HG02798 (cell line): ENCODE data around the gene RBM7.

Experiments
- ATAC-seq: cut with Tn5 transposase; IDR thresholded peaks from one replicate; pipeline ENCODE4 v1.9.1; 2021; ENCODE audit warnings: mild to moderate bottlenecking; ENCODE audit not compliant: unreplicated experiment, poor library complexity

Gene RBM7

GRCh38 chr11:114395736-114396135 lies 4.7 kb upstream of the RBM7 start:
- no peak for ATAC-seq

DNA sequence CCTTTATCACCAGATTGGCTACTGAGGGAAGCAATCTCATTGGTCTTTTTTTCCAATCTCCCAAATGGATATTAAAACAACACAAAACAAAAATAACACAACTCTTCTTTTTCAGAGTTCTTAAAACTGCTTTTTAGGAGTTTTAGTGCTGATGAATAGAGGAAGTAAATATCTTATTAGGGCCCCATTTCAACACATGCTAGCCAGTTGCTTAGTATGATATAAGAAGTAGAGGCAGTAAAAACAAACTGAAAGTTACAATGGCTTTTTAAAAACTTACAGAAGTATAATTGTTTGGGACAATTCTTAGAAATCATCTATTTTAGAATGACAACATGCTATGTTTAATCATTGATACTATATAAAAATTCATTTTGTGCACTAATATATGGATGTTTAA lies 3.5 kb upstream of the RBM7 start:
- no peak for ATAC-seq

DNA sequence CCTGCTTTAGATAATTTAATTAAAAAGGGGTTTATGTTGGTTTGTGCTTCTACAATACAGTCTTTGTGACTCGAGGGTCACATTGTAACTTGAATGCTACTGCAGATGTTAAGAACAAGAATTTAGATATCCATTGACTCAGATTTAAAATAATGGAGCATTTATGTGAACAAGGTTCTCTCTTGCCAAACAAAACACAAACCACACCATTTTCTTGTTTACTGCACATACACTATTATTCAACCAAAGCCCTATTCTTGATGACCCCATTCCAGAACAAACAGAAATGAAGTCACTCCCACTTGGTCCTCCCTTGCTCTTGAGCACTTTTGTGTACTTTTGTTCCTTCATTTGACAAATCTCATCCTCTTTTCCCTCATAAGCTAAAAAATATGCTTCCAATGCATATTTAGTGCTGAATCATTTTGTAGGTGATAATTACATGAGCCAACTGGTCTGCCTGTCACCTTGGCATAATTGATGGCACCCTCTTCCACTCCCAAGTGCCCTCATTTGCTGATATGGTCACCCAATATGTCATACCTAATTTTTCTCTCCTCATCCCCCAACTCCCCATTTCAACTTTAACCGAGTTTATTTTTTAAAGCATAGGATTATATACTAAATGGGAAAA lies 3.0 kb upstream of the RBM7 start:
- no peak for ATAC-seq

DNA sequence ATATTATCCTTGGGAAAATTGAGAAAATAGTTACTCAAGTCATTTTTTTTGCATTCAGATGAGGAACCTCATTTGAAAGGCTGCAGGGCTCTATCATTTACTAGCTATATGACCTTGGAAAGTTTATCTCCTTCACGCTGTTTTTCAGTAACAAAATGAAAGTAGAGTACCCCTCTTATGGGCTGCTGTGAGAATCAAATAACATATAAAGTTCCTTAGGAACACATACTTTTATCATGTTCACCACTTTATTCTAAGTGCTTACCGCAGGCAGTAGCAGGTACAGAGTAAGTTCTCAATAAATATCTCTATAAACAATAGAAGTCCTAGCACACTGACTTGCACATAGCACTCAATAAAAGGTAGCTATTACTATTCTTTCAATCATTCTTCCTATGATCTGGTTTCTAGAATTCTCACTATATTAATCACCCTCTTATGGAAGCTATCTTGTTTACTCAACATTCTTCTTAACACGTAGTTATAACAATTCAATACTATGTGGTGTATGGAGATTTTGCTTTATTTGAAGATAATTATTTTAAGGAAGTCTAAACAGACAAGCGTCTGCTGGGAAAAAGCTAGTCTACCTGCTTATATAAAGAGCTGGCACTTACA lies 2.1 kb upstream of the RBM7 start:
- no peak for ATAC-seq

GRCh38 chr11:114399490-114400215 lies 813 bp upstream of the RBM7 start:
- peak; percentile 21 for ATAC-seq

DNA sequence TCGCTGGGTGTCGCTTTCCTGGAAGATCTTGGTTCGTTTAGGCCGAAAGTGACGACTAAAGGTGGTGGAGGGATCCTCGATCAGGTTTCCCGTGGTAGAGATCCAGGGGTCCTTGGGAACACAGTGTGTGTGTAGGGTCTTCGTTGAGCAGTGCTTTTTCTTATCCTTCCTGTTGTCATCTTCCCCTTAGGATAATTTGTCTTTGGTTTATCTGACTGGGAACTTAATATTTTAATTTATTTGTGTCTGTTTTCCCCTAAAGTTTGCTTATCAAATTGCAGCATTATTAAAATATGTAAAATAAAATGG lies 403 bp downstream of the RBM7 start:
- no peak for ATAC-seq

DNA sequence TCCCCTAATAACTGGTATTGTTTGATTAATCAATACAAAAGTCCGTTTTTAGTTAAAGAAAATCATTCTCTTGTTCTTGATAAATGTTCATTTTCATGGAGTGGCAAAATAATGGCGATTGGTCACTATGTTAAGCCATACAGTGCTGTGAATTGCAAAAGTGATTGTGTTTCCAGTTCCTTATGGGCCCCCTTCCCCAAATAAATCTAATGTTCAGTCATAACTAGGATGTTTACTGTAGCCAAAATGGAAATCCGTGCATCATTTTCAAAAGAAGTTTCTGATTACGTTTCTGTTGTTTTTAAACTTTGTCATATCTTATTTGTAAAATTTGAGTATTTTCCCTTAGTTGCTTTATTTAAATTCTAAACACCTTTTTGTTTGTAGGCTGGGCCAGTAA lies 845 bp downstream of the RBM7 start:
- ATAC-seq, result no peak

DNA sequence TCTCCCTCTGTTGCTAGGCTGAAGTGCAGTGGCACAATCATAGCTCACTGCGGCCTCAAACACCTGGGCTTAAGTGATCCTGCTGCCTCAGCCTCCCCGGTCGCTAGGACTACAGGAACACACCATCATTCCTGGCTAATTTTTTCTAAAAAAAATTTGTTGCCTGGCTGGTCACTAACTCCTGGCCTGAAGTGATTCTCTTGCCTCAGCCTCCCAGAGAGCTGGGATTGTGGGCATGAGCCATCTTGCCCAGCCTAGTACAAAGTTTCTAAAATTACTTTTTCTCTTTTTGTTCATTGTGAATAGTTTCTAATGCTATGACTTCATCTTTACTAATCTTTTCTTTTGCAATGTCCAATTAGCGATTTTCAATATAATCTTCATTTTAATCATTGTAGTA lies 12.5 kb downstream of the RBM7 start:
- no peak for ATAC-seq

DNA sequence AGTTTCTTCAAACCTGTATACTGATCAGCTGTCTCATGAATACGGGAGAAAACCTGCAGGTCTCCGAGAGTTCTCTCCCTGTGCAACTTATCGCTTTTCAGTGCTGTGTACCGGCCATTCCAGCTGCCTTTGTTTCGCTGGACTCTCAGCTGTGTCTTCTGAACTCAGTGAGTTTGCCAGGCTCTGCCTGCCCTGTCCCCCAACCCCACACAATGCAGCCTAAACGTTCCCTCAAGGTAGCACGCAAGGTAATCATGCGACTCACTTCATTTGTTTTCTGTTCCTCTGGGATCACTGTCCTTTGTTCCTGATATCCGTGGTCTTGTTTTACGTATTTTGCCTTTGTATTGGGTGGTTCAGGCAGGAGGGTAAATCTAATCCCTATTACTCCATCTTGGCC lies 13.5 kb downstream of the RBM7 start:
- no peak for ATAC-seq

DNA sequence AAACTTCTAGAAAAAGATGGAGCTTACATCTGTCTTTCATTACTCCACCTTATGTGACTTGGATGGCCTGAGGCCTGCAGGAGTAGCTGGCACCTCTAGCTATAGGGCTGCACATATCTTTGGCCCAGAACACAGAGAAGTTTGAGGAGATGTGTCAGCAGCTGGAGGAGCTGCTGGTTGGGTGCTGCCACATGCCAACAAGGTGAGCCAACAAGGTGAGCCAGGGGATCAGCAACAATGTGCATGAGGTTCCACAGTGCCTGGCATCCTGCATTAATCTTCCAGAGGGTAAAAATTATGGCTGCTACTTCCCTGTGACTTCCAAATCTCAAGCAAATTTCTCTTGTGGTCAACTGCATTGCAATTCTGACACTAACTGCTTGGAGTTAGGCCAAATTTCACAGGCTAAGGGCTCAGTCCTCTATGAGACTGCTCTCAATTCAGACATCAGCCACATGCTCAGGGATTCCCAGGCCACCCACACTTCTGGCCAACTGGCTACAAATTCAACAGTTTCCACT lies 16.0 kb downstream of the RBM7 start:
- no peak for ATAC-seq

- no peak for ATAC-seq
Measured at GRCh38 chr11:114426280-114426679, 25.8 kb downstream of the RBM7 start.

DNA sequence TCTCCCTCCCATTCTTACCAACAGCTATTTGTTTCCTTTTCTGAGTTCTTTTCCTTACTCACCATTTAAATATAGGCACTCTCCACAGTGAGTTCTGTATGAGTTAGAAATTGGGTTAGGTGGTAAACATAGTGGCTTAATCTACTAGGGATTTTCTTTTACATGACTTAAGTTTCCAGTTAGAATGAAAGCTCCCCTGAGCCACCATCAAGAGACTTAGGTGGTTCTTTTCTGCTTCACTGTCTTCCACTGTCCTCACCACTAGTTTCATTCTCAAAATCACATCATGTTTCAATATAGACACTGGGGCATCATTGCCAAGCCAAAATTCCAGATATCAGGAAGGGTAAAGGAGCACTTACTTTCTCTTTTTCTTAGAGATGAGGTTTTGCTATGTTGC lies 29.8 kb downstream of the RBM7 start:
- ATAC-seq, result no peak

DNA sequence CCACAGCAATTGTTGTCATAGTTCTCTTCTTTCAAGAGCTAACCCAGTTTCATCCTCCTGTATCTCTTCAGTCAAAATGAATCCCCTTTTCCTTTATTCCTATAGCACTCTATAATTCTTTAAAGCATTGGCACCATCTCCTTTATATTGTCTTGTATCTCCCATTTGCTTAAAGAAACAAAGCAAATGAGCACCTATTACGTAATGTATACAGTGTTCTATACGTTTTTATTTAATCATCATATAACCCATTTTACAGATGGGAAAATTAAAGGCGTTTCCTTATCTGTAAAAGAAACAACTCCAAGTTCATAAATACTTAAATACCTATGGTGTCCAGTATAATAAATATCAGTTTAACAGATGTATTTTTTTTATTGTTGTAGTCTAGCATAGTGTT lies 32.4 kb downstream of the RBM7 start:
- no peak for ATAC-seq

- ATAC-seq, result no peak
Measured at GRCh38 chr11:114433376-114433775, 32.9 kb downstream of the RBM7 start.

DNA sequence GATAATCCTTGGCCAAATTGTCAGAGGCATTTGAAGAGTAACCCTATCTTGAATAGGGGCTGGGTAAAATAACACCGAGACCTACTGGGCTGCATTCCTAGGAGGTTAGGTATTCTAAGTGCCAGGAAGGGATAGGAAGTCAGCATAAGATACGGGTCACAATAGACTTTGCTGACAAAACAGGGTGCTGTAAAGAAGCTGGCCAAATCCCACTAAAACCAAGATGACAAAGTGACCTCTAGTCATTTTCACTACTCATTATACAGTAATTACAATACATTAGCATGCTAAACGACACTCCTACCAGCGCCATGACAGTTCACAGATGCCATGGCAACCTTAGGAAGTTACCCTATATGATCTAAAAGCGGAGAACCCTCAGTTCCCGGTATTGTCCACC lies 37.8 kb downstream of the RBM7 start:
- no peak for ATAC-seq

GRCh38 chr11:114439229-114440120 lies 39.0 kb downstream of the RBM7 start, which contains the start of gene REXO2:
REXO2 (plus strand) TSS chr11:114439467; CDS start chr11:114439529, 62 bp downstream.
- peak; percentile 100 for ATAC-seq

DNA sequence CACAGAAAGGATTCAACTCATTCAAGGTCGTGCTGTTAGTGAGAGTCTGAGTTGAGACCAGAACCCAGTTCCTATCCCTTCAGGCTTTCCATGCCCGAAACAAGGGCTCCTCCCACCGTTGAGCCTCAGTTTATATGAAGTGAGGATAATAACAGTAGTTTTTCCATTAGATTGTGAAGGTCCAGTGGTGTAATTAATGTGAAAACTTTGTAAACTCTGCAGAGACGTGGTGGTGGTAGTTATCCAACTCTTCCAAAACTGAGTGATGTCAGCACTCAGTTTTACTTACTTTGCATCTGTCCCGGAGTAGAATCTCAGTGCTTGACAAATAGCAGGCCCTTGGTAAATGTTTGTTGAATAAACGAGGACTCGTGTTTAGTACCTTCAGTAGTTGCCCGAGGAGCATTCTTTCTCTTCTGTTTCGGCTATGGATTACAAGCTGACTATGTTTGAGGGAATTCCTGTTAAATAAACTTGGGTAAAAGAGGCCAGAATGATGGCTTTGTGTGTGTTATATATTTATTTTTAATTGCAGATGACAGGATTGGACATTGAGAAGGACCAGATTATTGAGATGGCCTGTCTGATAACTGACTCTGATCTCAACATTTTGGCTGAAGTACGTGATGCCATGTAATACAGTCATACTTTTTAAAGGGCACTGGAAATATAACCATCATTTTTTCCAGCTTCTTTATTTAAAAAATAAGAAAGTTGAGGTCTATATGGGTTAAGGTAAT lies 39.8 kb downstream of the RBM7 start:
- no peak for ATAC-seq

DNA sequence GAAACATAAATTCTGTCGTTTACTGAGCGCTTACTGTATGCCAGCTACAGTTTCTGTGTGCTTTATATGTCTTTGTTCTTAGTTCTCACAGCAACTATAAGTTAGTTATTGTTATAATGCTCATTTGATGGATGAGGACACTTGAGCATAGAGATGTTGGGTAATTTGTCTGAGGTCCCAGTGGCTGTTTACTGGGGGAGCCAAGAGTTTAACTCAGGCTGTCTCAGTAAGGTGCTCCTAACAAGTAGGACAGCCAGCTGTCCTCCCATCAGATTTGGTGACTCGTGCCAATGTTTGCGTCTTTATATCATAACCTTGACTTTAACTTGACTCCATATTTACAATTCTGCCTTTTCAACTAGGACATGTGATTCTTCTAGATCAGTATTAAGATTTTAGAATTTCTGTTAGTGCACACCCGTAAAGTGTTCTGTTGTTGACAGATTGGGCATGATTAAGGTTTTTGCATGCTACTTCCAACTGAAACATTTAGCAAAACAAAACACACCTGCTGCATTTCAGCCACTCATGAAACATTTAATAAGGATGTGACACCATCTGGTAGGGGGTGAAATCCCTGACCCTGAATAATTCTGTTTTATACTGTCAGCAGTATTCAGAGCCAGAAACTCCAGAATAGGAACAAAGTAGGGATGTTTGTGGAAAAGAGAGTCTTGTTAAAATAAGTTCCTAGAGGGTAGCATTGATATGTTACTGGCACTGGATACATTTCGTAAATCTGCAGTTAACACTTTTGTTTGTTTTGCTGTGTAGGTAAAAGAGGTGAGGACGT lies 40.7 kb downstream of the RBM7 start:
- ATAC-seq, result no peak

DNA sequence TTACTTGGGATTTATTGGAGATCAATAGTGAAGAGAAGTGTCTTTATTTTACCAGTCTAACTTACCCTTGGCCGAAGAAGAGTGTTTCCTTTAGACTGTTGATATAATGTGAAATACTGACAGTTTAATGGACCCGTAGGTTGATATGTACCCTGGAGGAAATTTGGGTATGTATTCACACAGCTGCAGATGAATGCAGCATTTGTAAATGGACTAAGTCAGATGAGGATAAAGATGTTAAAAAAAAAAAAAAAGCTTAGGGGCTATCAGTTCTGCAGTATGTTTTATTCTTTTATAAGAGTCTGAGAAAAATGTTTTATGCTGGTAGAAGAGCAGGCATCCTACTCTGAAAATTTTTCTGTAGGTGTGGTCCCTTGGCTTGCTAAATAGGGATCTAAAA lies 41.5 kb downstream of the RBM7 start:
- ATAC-seq, result no peak
